ENCODE measurements around the gene DCANP1. TPM values are rescaled to one million over a fixed set of nuclear protein-coding genes. Genes with fewer than 3 reads are reported as not detected.
A peak's percentile ranks its signal among the peaks of the same experiment; 100 is the strongest.

The DCANP1 gene
- total and polyA plus RNA-seq, 10 donors = 0.23 to 2.4 (median 0.71) TPM

DNA sequence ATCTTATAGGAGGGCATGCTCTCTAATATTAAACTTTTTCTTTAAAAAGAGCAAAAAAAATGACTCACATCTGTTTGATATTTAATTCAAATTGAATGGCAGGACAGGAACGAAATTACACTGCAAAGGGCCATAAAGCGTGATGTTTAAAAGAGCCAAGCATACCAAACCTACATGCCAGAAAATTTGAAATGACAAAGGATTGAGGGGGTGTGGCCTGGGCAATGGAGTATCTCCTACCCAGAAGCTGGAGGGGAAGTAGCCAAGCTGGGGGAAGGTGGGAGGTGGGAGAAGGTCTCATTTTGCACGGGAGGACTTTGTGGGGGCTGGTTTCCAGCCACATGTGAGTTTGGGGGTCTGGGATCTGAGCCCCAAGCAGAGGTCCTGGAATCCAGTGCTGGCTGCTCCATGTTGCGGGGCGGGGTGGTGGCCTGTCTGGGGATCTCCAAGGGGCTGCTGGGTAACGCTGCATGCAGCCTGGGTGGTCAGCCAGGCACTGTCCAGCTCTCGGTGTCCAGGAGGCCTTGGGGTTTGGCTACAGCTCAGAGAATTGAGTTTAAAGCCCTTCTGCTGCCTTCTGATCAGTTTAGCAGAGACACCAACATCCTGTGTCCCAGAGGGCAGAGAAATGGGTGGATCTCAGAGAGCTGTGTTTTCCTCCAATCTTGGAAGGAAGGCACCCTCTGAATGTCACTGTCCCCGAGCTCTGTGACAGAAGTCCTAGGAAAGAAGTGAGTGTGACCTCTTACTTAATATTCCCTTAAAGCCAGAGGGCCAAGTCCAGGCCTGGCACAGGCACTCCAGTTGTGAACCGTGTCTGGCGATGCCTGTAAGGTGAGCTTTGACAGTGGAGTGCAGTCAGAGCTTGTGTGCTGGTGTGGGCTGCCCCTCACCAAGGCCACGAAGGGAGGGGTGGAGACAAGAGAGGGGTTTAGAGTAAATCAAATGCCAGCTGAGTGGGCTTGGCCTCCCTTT is 7.6 kb downstream of the DCANP1 start:
- WGBS, 5 donors = 72 to 81% (median 73%) methylated on average over 9 to 11 of the region's 11 CpGs

GRCh38 chr5:135438636-135439221 is 8.4 kb downstream of the DCANP1 start:
- H3K27ac ChIP-seq = no peak overlapping the region

More for the DNA sequence above, 7.6 kb downstream of the DCANP1 start:
- no peak for TF ChIP-seq POLR2AphosphoS5 (IDR thresholded peaks at IDR 0.05)
- TF ChIP-seq, protein P1, sequence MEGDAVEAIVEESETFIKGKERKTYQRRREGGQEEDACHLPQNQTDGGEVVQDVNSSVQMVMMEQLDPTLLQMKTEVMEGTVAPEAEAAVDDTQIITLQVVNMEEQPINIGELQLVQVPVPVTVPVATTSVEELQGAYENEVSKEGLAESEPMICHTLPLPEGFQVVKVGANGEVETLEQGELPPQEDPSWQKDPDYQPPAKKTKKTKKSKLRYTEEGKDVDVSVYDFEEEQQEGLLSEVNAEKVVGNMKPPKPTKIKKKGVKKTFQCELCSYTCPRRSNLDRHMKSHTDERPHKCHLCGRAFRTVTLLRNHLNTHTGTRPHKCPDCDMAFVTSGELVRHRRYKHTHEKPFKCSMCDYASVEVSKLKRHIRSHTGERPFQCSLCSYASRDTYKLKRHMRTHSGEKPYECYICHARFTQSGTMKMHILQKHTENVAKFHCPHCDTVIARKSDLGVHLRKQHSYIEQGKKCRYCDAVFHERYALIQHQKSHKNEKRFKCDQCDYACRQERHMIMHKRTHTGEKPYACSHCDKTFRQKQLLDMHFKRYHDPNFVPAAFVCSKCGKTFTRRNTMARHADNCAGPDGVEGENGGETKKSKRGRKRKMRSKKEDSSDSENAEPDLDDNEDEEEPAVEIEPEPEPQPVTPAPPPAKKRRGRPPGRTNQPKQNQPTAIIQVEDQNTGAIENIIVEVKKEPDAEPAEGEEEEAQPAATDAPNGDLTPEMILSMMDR (IDR thresholded peaks at IDR 0.05 in 8 of 11, conservative IDR thresholded peaks at IDR 0.05 in 3 of 11) = no peak
- no peak for TF ChIP-seq POLR2A (IDR thresholded peaks at IDR 0.05)
- Histone ChIP-seq H3K4me3 (no peak overlapping the region), H3K27me3 (replicated peaks in 1 of 7) (peaks cover 0 to 23% (median 0%) of the 10 kb centered on the region in 7 donors), H3K27ac (no peak overlapping the region), H3K36me3 (no peaks in the 10 kb centered on the region), H3K4me1 (peaks cover 0 to 50% (median 9%) of the 10 kb centered on the region in 6 donors), H3K9me3 (no peaks in the 10 kb centered on the region)
- no peak for DNase-seq
- intact Hi-C loops (cut with DNase I; ENCODE audit: low total_unique reads) = no loop called here

DNA sequence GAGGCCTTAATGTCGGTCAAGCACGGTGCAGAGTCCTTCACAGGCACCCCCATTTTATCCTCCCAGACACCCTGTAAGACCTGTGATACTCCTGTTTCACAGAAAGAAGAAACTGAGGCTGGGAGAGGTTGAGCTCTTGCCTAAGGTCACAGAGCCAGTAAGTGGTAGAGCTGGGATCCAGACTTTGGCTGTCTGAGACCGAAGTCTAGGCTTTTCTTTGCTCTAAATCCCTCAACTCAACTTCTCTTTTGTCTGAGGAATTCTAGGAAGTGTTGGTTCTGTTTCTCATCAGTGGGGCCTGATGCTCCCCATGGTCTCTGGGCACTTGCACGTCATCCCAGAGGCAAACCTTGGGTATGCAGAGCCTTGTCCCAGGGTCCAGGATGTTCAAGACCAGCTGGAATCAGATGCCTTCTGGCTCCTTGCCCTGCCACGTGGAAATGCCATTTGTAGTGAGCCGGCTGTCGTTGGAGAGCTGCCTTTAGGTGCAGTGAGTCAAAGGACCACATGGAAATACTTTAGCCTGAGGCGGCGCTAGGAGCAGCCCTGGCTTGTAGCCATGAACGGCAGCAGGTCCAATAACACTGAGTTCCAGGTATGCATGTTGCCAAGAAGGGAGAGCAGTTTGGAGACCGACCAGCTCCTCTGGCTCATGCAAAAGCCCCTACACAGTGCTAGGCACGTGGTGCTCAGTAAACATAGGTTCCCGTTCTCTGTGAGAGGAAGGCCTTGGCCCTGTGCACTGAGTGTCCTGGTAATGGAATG is 9.2 kb downstream of the DCANP1 start:
- TF ChIP-seq, protein P1 (IDR thresholded peaks at IDR 0.05 in 8 of 11, conservative IDR thresholded peaks at IDR 0.05 in 3 of 11) = no peak
- TF ChIP-seq POLR2AphosphoS5 (IDR thresholded peaks at IDR 0.05) = no peak
- no peak for TF ChIP-seq POLR2A (IDR thresholded peaks at IDR 0.05)
- intact Hi-C loops (cut with DNase I; ENCODE audit: low total_unique reads) = no loop called here
- no peak overlapping the region for H3K4me3 ChIP-seq
- peak; percentile 63 for DNase-seq
- H3K4me1 ChIP-seq = peaks cover 0 to 58% (median 9%) of the 10 kb centered on the region in 6 donors
- H3K27ac ChIP-seq = peak overlapping the region in 4 of 8 donors; percentile 11 to 45 (median 36)
- H3K9me3 ChIP-seq = no peaks in the 10 kb centered on the region
- WGBS, 5 donors = 69 to 81% (median 73%) methylated on average over 10 to 13 of the region's 13 CpGs
- H3K27me3 ChIP-seq (replicated peaks in 1 of 7) = peaks cover 0 to 23% (median 0%) of the 10 kb centered on the region in 7 donors
- no peaks in the 10 kb centered on the region for H3K36me3 ChIP-seq

More at GRCh38 chr5:135438636-135439221, 8.4 kb downstream of the DCANP1 start:
- peaks cover 0 to 58% (median 9%) of the 10 kb centered on the region in 6 donors for H3K4me1 ChIP-seq
- H3K9me3 ChIP-seq = no peaks in the 10 kb centered on the region
- H3K27me3 ChIP-seq (replicated peaks in 1 of 7) = peaks cover 0 to 23% (median 0%) of the 10 kb centered on the region in 7 donors
- no peak for TF ChIP-seq POLR2A (IDR thresholded peaks at IDR 0.05)
- 62 to 72% (median 65%) methylated on average over 10 of the region's 10 CpGs for WGBS, 5 donors
- no peak overlapping the region for H3K4me3 ChIP-seq
- no peaks in the 10 kb centered on the region for H3K36me3 ChIP-seq
- intact Hi-C loops (cut with DNase I; ENCODE audit: low total_unique reads) = no loop called here
- DNase-seq = no peak

DNA sequence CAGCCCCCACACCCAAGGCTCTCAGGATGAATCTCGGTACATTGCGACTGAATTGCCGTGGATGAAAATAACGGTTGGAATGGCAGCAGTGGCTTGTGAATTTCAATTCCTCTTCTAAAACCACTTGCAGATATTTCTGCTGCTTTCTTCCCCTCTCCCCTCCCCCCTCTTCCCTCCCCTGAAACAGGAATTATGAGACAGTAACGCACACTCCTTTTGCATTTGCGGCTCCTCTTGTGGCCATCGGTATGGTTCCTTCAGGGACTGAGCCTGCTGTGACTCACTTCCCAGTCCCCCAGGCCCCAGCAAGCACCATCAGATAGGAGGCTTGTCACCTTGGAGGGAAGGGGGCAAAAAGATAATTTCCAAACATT is 9.7 kb downstream of the DCANP1 start:
- H3K36me3 ChIP-seq = no peaks in the 10 kb centered on the region
- 19 to 57% (median 26%) methylated on average over 7 of the region's 7 CpGs for WGBS, 5 donors
- intact Hi-C loops (cut with DNase I; ENCODE audit: low total_unique reads) = no loop called here
- H3K4me1 ChIP-seq = peaks cover 0 to 58% (median 9%) of the 10 kb centered on the region in 6 donors
- H3K9me3 ChIP-seq = no peaks in the 10 kb centered on the region
- peak overlapping the region in 4 of 8 donors; percentile 11 to 45 (median 36) for H3K27ac ChIP-seq
- DNase-seq = no peak
- no peak overlapping the region for H3K4me3 ChIP-seq
- TF ChIP-seq, protein P1 (IDR thresholded peaks at IDR 0.05 in 8 of 11, conservative IDR thresholded peaks at IDR 0.05 in 3 of 11) = no peak
- no peak for TF ChIP-seq POLR2A (IDR thresholded peaks at IDR 0.05)
- TF ChIP-seq POLR2AphosphoS5 (IDR thresholded peaks at IDR 0.05) = no peak
- H3K27me3 ChIP-seq (replicated peaks in 1 of 7) = peaks cover 0 to 23% (median 0%) of the 10 kb centered on the region in 7 donors
